CD14-positive monocyte (primary cell): Measurements from ENCODE around the gene ENTHD1. TPM values are rescaled to one million over a fixed set of nuclear protein-coding genes. Genes with fewer than 3 reads are reported as not detected.

Source experiments
- DNase-seq, 3 donors: peaks; one replicate each; pipeline ENCODE4 v3.0.0-alpha.2; 2011 to 2022
- H2AFZ ChIP-seq: 2 replicates; pipeline ENCODE4 v1.6.0; 2012; ENCODE audit warnings: mild to moderate bottlenecking, low read depth, low read length, inconsistent platforms; ENCODE audit not compliant: insufficient read depth, poor library complexity, severe bottlenecking
- H3K27ac ChIP-seq, 2 donors: 1 replicate in 1 of 2; 2 replicates in 1 of 2; pipeline ENCODE4 v1.5.1; 2012 to 2013; ENCODE audit warnings: low read length in 2 of 2, control low read depth in 1 of 2, inconsistent platforms in 1 of 2, low read depth in 1 of 2, mild to moderate bottlenecking in 1 of 2
- H3K27me3 ChIP-seq, 2 donors: one replicate each; pipeline versions ENCODE4 v1.6.0 to v1.6.1; 2011 to 2013; ENCODE audit warnings: low read length in 2 of 2; ENCODE audit not compliant: control insufficient read depth in 2 of 2, insufficient read depth in 2 of 2
- H3K36me3 ChIP-seq, 2 donors: replicated peaks in 1 of 2; 1 replicate in 1 of 2; 2 replicates in 1 of 2; pipeline versions ENCODE4 v1.5.1 to v1.6.1; 2012 to 2013; ENCODE audit warnings: low read length in 2 of 2, control low read depth in 1 of 2, inconsistent platforms in 1 of 2, mild to moderate bottlenecking in 1 of 2; ENCODE audit not compliant: insufficient read depth in 2 of 2, control insufficient read depth in 1 of 2
- H3K4me1 ChIP-seq, 2 donors: 1 replicate in 1 of 2; 2 replicates in 1 of 2; pipeline versions ENCODE4 v1.5.1 to v1.6.1; 2012 to 2013; ENCODE audit warnings: low read length in 2 of 2, control low read depth in 1 of 2, inconsistent platforms in 1 of 2, mild to moderate bottlenecking in 1 of 2, moderate library complexity in 1 of 2; ENCODE audit not compliant: insufficient read depth in 2 of 2, control insufficient read depth in 1 of 2
- H3K4me2 ChIP-seq: replicated peaks from 2 replicates; pipeline ENCODE3; 2012; ENCODE audit warnings: low read length, moderate library complexity, mild to moderate bottlenecking; ENCODE audit not compliant: poor library complexity, severe bottlenecking; ENCODE audit errors: extremely low read depth
- H3K4me3 ChIP-seq, 3 experiments: fragments of 200-600 bp in 1 of 3; sonication (generic) in 1 of 3; replicated peaks in 1 of 3; 1 replicate in 2 of 3; 2 replicates in 1 of 3; pipeline ENCODE4 v1.5.1; 2011 to 2013; ENCODE audit warnings: low read length in 3 of 3, mild to moderate bottlenecking in 3 of 3, control low read depth in 2 of 3, low read depth in 2 of 3, inconsistent platforms in 1 of 3, moderate library complexity in 1 of 3
- H3K79me2 ChIP-seq: 2 replicates; pipeline ENCODE4 v1.6.0; 2012; ENCODE audit warnings: mild to moderate bottlenecking, control low read depth, inconsistent platforms, low read length, moderate library complexity; ENCODE audit not compliant: insufficient read depth
- H3K9ac ChIP-seq: 2 replicates; pipeline ENCODE4 v1.6.0; 2017; ENCODE audit warnings: low read length, mild to moderate bottlenecking; ENCODE audit not compliant: insufficient read depth, poor library complexity, severe bottlenecking
- H3K9me3 ChIP-seq, 2 donors: replicated peaks in 1 of 2; 1 replicate in 1 of 2; 2 replicates in 1 of 2; pipeline versions ENCODE4 v1.5.1 to v1.6.1; 2012 to 2013; ENCODE audit warnings: low read length in 2 of 2, control low read depth in 1 of 2; ENCODE audit not compliant: control insufficient read depth in 1 of 2, insufficient read depth in 1 of 2
- H4K20me1 ChIP-seq: 2 replicates; pipeline ENCODE4 v1.6.0; 2012; ENCODE audit warnings: mild to moderate bottlenecking, low read length, control low read depth, moderate library complexity; ENCODE audit not compliant: insufficient read depth
- H3K27ac Mint-ChIP-seq, 7 donors: one replicate each; pipeline ENCODE4 v1.8.0; 2020; ENCODE audit warnings: mild to moderate bottlenecking in 7 of 7, mixed read lengths in 7 of 7, moderate library complexity in 6 of 7, inconsistent platforms in 2 of 7
- H3K27me3 Mint-ChIP-seq, 3 donors: one replicate each; pipeline ENCODE4 v1.8.0; 2021 to 2022; ENCODE audit warnings: low read depth in 3 of 3, mild to moderate bottlenecking in 3 of 3, mixed read lengths in 3 of 3, moderate library complexity in 3 of 3, inconsistent platforms in 1 of 3
- H3K36me3 Mint-ChIP-seq, 2 donors: one replicate each; pipeline ENCODE4 v1.8.0; 2020; ENCODE audit warnings: mixed read lengths in 2 of 2, inconsistent platforms in 1 of 2, mild to moderate bottlenecking in 1 of 2
- H3K4me1 Mint-ChIP-seq: one replicate; pipeline ENCODE4 v1.8.0; 2020; ENCODE audit warnings: mild to moderate bottlenecking, mixed read lengths
- H3K4me3 Mint-ChIP-seq, 2 donors: one replicate each; pipeline ENCODE4 v1.8.0; 2020; ENCODE audit warnings: mild to moderate bottlenecking in 2 of 2, mixed read lengths in 2 of 2, moderate library complexity in 1 of 2
- H3K9me3 Mint-ChIP-seq, 7 donors: one replicate each; pipeline ENCODE4 v1.8.0; 2020 to 2022; ENCODE audit warnings: mixed read lengths in 7 of 7, mild to moderate bottlenecking in 6 of 7, moderate library complexity in 6 of 7, inconsistent platforms in 2 of 7
- WGBS: methylation state at CpG from one replicate; pipeline ENCODE4 v1.1.5; 2013; ENCODE audit warnings: missing lambda C conversion rate; ENCODE audit not compliant: insufficient coverage; 5-methylcytosine and 5-hydroxymethylcytosine counted together
- intact Hi-C, 2 donors: fragments of 100-400 bp; cut with micrococcal nuclease; formaldehyde crosslinking; loops; one replicate each; pipeline versions ENCODE4 v1.15.0 to v1.15.1; 2023
- polyA plus RNA-seq, 3 donors: library from polyadenylated mRNA; depleted of rRNA in 1 of 3; unstranded in 2 of 3; stranded (reverse) in 1 of 3; fragments of 300-500 nt in 2 of 3; fragments of >200 nt in 1 of 3; fragmentation: Illumina TruSeq in 2 of 3; gene quantifications; 1 replicate in 2 of 3; 2 replicates in 1 of 3; pipeline ENCODE4 v1.2.3, GENCODE V29; 2012 to 2021
- TF ChIP-seq, protein P1 (sequence below): fragments of 200-600 bp; IDR thresholded peaks from one replicate; pipeline ENCODE4 v1.8.0; 2022; ENCODE audit warnings: antibody characterized with exemption, mild to moderate bottlenecking

The ENTHD1 gene
- polyA plus RNA-seq, 3 donors, result not detected

DNA sequence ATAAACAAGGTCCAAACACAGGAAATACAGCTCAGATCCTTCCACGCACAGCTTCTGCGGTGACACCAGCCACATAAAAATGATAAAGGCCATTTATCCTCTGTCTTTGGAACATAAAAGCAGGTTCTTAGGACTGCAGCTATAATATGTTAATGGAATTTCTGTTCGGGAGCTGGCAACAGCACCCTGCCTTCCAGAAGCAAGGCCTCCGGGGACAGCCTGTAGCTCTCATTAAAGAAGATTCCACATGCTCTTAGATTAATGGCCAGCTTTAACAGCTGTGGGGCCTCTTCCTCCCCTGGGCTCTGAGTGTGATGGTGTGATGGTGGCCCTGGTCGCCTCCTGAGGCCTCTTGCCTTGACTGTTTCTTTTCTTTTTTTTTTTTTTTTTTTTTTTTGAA is 185.7 kb downstream of the ENTHD1 start:
- Histone ChIP-seq H3K4me1 (no peaks in the 10 kb centered on the region), H4K20me1 (no peaks in the 10 kb centered on the region), H3K79me2 (no peaks in the 10 kb centered on the region), H3K4me3 (no peak overlapping the region), H3K36me3 (no peaks in the 10 kb centered on the region), H3K27ac (no peak overlapping the region), H3K9me3 (no peaks in the 10 kb centered on the region), H2AFZ (no peak overlapping the region), H3K9ac (no peak overlapping the region), H3K27me3 (peaks cover 0 to 2% of the 10 kb centered on the region in 2 donors), H3K4me2 (no peak overlapping the region)
- Mint-ChIP-seq H3K4me3 (no peak overlapping the region), H3K27me3 (peaks cover 4 to 11% (median 8%) of the 10 kb centered on the region in 3 donors), H3K36me3 (no peaks in the 10 kb centered on the region), H3K4me1 (no peaks in the 10 kb centered on the region), H3K27ac (no peak overlapping the region), H3K9me3 (peaks cover 0 to 2% (median 0%) of the 10 kb centered on the region in 7 donors)
- TF ChIP-seq, protein P1, sequence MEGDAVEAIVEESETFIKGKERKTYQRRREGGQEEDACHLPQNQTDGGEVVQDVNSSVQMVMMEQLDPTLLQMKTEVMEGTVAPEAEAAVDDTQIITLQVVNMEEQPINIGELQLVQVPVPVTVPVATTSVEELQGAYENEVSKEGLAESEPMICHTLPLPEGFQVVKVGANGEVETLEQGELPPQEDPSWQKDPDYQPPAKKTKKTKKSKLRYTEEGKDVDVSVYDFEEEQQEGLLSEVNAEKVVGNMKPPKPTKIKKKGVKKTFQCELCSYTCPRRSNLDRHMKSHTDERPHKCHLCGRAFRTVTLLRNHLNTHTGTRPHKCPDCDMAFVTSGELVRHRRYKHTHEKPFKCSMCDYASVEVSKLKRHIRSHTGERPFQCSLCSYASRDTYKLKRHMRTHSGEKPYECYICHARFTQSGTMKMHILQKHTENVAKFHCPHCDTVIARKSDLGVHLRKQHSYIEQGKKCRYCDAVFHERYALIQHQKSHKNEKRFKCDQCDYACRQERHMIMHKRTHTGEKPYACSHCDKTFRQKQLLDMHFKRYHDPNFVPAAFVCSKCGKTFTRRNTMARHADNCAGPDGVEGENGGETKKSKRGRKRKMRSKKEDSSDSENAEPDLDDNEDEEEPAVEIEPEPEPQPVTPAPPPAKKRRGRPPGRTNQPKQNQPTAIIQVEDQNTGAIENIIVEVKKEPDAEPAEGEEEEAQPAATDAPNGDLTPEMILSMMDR, result no peak
- no peak for DNase-seq
- WGBS, result no CpG with 5 or more reads among the region's 5 CpGs
- intact Hi-C loops, result no loop called here

DNA sequence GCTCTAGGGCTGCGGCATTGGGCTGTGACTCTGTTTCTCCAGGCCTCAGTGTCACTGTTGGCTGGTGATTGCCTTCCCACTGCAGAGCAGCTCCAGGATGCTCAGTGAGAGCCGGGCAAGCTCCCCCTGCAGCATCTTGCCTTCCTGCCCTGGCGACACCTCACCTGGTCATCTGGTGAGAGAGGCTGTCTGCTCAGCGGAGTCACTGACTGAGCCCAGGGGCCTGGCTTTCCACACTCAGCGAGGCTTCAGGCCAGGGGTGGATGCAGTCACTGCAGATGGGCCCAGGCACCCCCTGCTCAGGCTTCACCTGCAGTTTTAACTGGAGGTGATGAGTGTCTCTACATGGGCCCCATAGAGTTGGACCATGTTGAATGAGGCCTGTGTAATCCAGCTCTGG is 186.2 kb downstream of the ENTHD1 start:
- no peak overlapping the region for H3K4me3 ChIP-seq
- H4K20me1 ChIP-seq, result no peaks in the 10 kb centered on the region
- H3K79me2 ChIP-seq, result no peaks in the 10 kb centered on the region
- Mint-ChIP-seq H3K27me3 (peaks cover 4 to 11% (median 7%) of the 10 kb centered on the region in 3 donors), H3K4me1 (no peaks in the 10 kb centered on the region), H3K27ac (no peak overlapping the region), H3K36me3 (no peaks in the 10 kb centered on the region), H3K4me3 (no peak overlapping the region), H3K9me3 (peaks cover 0 to 2% (median 0%) of the 10 kb centered on the region in 7 donors)
- no peak for DNase-seq
- no peak overlapping the region for H3K9ac ChIP-seq
- no peak overlapping the region for H2AFZ ChIP-seq
- H3K4me2 ChIP-seq, result no peak overlapping the region
- H3K36me3 ChIP-seq, result no peaks in the 10 kb centered on the region
- no peak overlapping the region for H3K27ac ChIP-seq
- no peaks in the 10 kb centered on the region for H3K9me3 ChIP-seq
- WGBS, result 89% methylated on average over 4 of the region's 5 CpGs
- H3K27me3 ChIP-seq, result peaks cover 0 to 2% of the 10 kb centered on the region in 2 donors
- intact Hi-C loops, result no loop called here
- no peaks in the 10 kb centered on the region for H3K4me1 ChIP-seq
- TF ChIP-seq, protein P1, result no peak
